HCT116 (cell line): ENCODE data around the gene SRGAP3.

Source experiments
- CEBPB ChIP-seq: IDR thresholded peaks from 2 replicates; pipeline ENCODE4 v1.6.1; 2012; ENCODE audit warnings: low read depth
- EGR1 ChIP-seq: IDR thresholded peaks from 2 replicates; pipeline ENCODE4 v1.6.1; 2012; ENCODE audit warnings: low read depth
- EZH2 ChIP-seq: fragments of 200-600 bp; sonication (generic); IDR thresholded peaks from 2 replicates; pipeline ENCODE4 v1.6.1; 2017; ENCODE audit warnings: antibody characterized with exemption, mixed run types
- EZH2phosphoT487 ChIP-seq: fragments of 200-600 bp; IDR thresholded peaks from 2 replicates; pipeline ENCODE4 v1.6.1; 2018; ENCODE audit warnings: antibody characterized with exemption, borderline replicate concordance
- POLR2A ChIP-seq: IDR thresholded peaks from 2 replicates; pipeline ENCODE4 v1.7.0; 2011; ENCODE audit warnings: borderline replicate concordance; ENCODE audit not compliant: insufficient read depth, insufficient read length; ENCODE audit errors: extremely low read depth
- POLR2AphosphoS5 ChIP-seq: IDR thresholded peaks from 2 replicates; pipeline ENCODE4 v1.6.1; 2011; ENCODE audit warnings: mild to moderate bottlenecking, low read depth, low read length, moderate library complexity
- RAD21 ChIP-seq: IDR thresholded peaks from 2 replicates; pipeline ENCODE4 v1.6.1; 2012; ENCODE audit warnings: low read depth, mild to moderate bottlenecking
- SIN3A ChIP-seq: IDR thresholded peaks from 2 replicates; pipeline ENCODE4 v1.6.1; 2012; ENCODE audit warnings: low read depth
- ZFX ChIP-seq: fragments of 450-650 bp; IDR thresholded peaks from 2 replicates; pipeline ENCODE4 v1.6.1; 2017
- TF ChIP-seq, protein P1 (sequence below), 3 experiments: fragments of 200-600 bp in 1 of 3; sonication (generic) in 1 of 3; IDR thresholded peaks in 2 of 3; conservative IDR thresholded peaks in 1 of 3; 2 replicates each; pipeline ENCODE4 v1.5.1; 2012 to 2017; ENCODE audit warnings: low read depth in 2 of 3, low read length in 2 of 3, antibody characterized with exemption in 1 of 3, borderline replicate concordance in 1 of 3, control low read depth in 1 of 3, mild to moderate bottlenecking in 1 of 3, mixed read lengths in 1 of 3, mixed run types in 1 of 3, moderate library complexity in 1 of 3; ENCODE audit not compliant: insufficient read depth in 1 of 3
- TF ChIP-seq, protein P2 (sequence below): IDR thresholded peaks from 2 replicates; pipeline ENCODE4 v1.6.1; 2012
- TF ChIP-seq, protein P3 (sequence below): IDR thresholded peaks from 2 replicates; pipeline ENCODE4 v1.6.1; 2012; ENCODE audit warnings: low read depth
- TF ChIP-seq, protein P4 (sequence below): IDR thresholded peaks from 2 replicates; pipeline ENCODE4 v1.6.1; 2012

DNA sequence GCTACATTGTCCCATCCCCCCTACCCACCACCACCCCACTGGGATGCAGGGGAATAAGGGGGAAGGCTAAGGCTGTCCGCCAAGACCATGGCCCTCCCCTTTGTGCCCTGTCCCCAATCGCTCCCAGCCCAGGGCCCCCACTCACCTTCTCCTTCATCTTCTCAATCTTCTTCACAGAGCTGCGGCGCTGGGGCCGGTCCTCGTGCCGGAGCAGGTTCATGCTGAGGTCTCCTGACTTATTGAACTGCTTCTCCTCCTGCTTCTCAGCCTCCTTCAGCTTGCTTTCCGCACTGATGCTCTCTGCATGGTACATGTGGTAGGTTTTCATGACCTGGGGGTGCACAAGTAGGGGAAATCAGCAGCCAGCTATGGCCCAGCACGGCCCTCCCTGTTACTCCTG is 185.2 kb downstream of the SRGAP3 start:
- TF ChIP-seq, protein P1, sequence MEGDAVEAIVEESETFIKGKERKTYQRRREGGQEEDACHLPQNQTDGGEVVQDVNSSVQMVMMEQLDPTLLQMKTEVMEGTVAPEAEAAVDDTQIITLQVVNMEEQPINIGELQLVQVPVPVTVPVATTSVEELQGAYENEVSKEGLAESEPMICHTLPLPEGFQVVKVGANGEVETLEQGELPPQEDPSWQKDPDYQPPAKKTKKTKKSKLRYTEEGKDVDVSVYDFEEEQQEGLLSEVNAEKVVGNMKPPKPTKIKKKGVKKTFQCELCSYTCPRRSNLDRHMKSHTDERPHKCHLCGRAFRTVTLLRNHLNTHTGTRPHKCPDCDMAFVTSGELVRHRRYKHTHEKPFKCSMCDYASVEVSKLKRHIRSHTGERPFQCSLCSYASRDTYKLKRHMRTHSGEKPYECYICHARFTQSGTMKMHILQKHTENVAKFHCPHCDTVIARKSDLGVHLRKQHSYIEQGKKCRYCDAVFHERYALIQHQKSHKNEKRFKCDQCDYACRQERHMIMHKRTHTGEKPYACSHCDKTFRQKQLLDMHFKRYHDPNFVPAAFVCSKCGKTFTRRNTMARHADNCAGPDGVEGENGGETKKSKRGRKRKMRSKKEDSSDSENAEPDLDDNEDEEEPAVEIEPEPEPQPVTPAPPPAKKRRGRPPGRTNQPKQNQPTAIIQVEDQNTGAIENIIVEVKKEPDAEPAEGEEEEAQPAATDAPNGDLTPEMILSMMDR (IDR thresholded peaks at IDR 0.05 in 2 of 3, conservative IDR thresholded peaks at IDR 0.05 in 1 of 3; ENCODE audit: borderline replicate concordance in 1 of 3, insufficient read depth in 1 of 3, low read depth in 2 of 3, low read length in 2 of 3), result no peak
- TF ChIP-seq POLR2A, result no peak
- TF ChIP-seq, protein P2, sequence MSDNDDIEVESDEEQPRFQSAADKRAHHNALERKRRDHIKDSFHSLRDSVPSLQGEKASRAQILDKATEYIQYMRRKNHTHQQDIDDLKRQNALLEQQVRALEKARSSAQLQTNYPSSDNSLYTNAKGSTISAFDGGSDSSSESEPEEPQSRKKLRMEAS, result no peak
- no peak for TF ChIP-seq RAD21
- no peak for TF ChIP-seq EZH2
- TF ChIP-seq SIN3A, result no peak
- TF ChIP-seq, protein P3, sequence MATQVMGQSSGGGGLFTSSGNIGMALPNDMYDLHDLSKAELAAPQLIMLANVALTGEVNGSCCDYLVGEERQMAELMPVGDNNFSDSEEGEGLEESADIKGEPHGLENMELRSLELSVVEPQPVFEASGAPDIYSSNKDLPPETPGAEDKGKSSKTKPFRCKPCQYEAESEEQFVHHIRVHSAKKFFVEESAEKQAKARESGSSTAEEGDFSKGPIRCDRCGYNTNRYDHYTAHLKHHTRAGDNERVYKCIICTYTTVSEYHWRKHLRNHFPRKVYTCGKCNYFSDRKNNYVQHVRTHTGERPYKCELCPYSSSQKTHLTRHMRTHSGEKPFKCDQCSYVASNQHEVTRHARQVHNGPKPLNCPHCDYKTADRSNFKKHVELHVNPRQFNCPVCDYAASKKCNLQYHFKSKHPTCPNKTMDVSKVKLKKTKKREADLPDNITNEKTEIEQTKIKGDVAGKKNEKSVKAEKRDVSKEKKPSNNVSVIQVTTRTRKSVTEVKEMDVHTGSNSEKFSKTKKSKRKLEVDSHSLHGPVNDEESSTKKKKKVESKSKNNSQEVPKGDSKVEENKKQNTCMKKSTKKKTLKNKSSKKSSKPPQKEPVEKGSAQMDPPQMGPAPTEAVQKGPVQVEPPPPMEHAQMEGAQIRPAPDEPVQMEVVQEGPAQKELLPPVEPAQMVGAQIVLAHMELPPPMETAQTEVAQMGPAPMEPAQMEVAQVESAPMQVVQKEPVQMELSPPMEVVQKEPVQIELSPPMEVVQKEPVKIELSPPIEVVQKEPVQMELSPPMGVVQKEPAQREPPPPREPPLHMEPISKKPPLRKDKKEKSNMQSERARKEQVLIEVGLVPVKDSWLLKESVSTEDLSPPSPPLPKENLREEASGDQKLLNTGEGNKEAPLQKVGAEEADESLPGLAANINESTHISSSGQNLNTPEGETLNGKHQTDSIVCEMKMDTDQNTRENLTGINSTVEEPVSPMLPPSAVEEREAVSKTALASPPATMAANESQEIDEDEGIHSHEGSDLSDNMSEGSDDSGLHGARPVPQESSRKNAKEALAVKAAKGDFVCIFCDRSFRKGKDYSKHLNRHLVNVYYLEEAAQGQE, result no peak
- TF ChIP-seq POLR2AphosphoS5, result no peak
- TF ChIP-seq EZH2phosphoT487, result no peak
- TF ChIP-seq CEBPB, result no peak
- no peak for TF ChIP-seq EGR1
- no peak for TF ChIP-seq ZFX
- TF ChIP-seq, protein P4, sequence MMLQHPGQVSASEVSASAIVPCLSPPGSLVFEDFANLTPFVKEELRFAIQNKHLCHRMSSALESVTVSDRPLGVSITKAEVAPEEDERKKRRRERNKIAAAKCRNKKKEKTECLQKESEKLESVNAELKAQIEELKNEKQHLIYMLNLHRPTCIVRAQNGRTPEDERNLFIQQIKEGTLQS, result no peak
